Upper lobe of right lung (tissue), 1 donor: Measurements from ENCODE around the gene YWHAB. TPM values are rescaled to one million over a fixed set of nuclear protein-coding genes. Genes with fewer than 3 reads are reported as not detected.

ENCODE experiments used
- ATAC-seq: fragments of 200-7000 bp; cut with Tn5 transposase; one replicate; pipeline ENCODE4 v1.9.1; 2020; ENCODE audit warnings: mild to moderate bottlenecking, moderate library complexity
- DNase-seq: peaks from one replicate; pipeline ENCODE4 v3.0.0-alpha.2; 2020
- H3K27ac ChIP-seq: fragments of 200-600 bp; one replicate; pipeline ENCODE4 v1.8.0; 2022
- H3K27me3 ChIP-seq: fragments of 200-600 bp; one replicate; pipeline ENCODE4 v1.8.0; 2022; ENCODE audit warnings: mild to moderate bottlenecking
- H3K36me3 ChIP-seq: fragments of 200-600 bp; one replicate; pipeline ENCODE4 v1.8.0; 2022
- H3K4me1 ChIP-seq: fragments of 200-600 bp; one replicate; pipeline ENCODE4 v1.8.0; 2022
- H3K4me3 ChIP-seq: fragments of 200-600 bp; one replicate; pipeline ENCODE4 v1.8.0; 2022; ENCODE audit warnings: mild to moderate bottlenecking
- H3K9me3 ChIP-seq: fragments of 200-600 bp; one replicate; pipeline ENCODE4 v1.8.0; 2022
- intact Hi-C: fragments of 100-400 bp; cut with DNase I; formaldehyde crosslinking; loops from one replicate; pipeline ENCODE4 v1.11.0; 2022
- total RNA-seq: library from RNA; stranded (reverse); fragmentation: NEBNext Ultra II Directional; extraction: Animal tissue kit (Norgen Biotek cat#: 25700); gene quantifications from one replicate; pipeline ENCODE4 v1.2.1, GENCODE V29; 2021
- TF ChIP-seq, protein P1 (sequence below): fragments of 200-600 bp; IDR thresholded peaks from one replicate; pipeline ENCODE4 v1.8.0; 2022; ENCODE audit warnings: antibody characterized with exemption
- donor health status: DM: no; HTN: yes; CAD: no; lungs with severe emphysema.

Gene YWHAB
- total RNA-seq, 1 donor from 2014 or later: 185 TPM

GRCh38 chr20:44955270-44955669 is 69.8 kb downstream of the YWHAB start:
- no peaks in the 10 kb centered on the region for H3K27me3 ChIP-seq
- peaks cover 62% of the 10 kb centered on the region for H3K36me3 ChIP-seq
- intact Hi-C loops: no loop called here
- no peak for DNase-seq
- TF ChIP-seq, protein P1, sequence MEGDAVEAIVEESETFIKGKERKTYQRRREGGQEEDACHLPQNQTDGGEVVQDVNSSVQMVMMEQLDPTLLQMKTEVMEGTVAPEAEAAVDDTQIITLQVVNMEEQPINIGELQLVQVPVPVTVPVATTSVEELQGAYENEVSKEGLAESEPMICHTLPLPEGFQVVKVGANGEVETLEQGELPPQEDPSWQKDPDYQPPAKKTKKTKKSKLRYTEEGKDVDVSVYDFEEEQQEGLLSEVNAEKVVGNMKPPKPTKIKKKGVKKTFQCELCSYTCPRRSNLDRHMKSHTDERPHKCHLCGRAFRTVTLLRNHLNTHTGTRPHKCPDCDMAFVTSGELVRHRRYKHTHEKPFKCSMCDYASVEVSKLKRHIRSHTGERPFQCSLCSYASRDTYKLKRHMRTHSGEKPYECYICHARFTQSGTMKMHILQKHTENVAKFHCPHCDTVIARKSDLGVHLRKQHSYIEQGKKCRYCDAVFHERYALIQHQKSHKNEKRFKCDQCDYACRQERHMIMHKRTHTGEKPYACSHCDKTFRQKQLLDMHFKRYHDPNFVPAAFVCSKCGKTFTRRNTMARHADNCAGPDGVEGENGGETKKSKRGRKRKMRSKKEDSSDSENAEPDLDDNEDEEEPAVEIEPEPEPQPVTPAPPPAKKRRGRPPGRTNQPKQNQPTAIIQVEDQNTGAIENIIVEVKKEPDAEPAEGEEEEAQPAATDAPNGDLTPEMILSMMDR: no peak
- H3K27ac ChIP-seq: no peak overlapping the region
- H3K9me3 ChIP-seq: no peaks in the 10 kb centered on the region
- ATAC-seq: no peak
- no peak overlapping the region for H3K4me3 ChIP-seq
- peaks cover 8% of the 10 kb centered on the region for H3K4me1 ChIP-seq

- no peak for DNase-seq
- TF ChIP-seq, protein P1: no peak
- Histone ChIP-seq H3K4me3 (no peak overlapping the region), H3K9me3 (no peaks in the 10 kb centered on the region), H3K36me3 (peaks cover 50% of the 10 kb centered on the region), H3K27ac (no peak overlapping the region), H3K4me1 (peaks cover 8% of the 10 kb centered on the region), H3K27me3 (no peaks in the 10 kb centered on the region)
- ATAC-seq: no peak
- intact Hi-C loops: no loop called here
These were observed 70.9 kb downstream of the YWHAB start for GRCh38 chr20:44956410-44956809.

Other genes with a start within 250 kb of the YWHAB start
- 5.8 TPM for gene ADA, start 234.0 kb upstream of the YWHAB start, total RNA-seq
- gene CCN5, start 170.3 kb upstream of the YWHAB start, total RNA-seq: 112 TPM
- gene KCNK15, start 139.8 kb upstream of the YWHAB start, total RNA-seq: 1.1 TPM
- gene RIMS4, start 75.2 kb upstream of the YWHAB start, total RNA-seq: 3.2 TPM
- gene PABPC1L, start 24.4 kb downstream of the YWHAB start, total RNA-seq: 46.4 TPM
- gene TOMM34, start 74.7 kb downstream of the YWHAB start, total RNA-seq: 16.0 TPM
- gene STK4, start 80.8 kb downstream of the YWHAB start, total RNA-seq: 52.6 TPM
- 1.6 TPM for gene KCNS1, start 215.4 kb downstream of the YWHAB start, total RNA-seq
- gene WFDC5, start 229.5 kb downstream of the YWHAB start, total RNA-seq: 1.3 TPM
- 1.8 TPM for gene WFDC12, start 238.8 kb downstream of the YWHAB start, total RNA-seq